GM23248 (cell line): ENCODE data around the gene PFKP. TPM values are rescaled to one million over a fixed set of nuclear protein-coding genes. Genes with fewer than 3 reads are reported as not detected.

ENCODE experiments used
- DNase-seq: peaks from one replicate; pipeline ENCODE4 v3.0.0-alpha.2; 2015
- H2AFZ ChIP-seq: fragments of 200-600 bp; sonication (generic); 2 replicates; pipeline ENCODE4 v1.6.1; 2016; ENCODE audit warnings: antibody characterized with exemption
- H3F3A ChIP-seq: fragments of 200-600 bp; sonication (generic); 2 replicates; pipeline ENCODE4 v1.6.1; 2016; ENCODE audit warnings: mild to moderate bottlenecking, antibody characterized with exemption, mixed run types; ENCODE audit not compliant: insufficient read depth
- H3K27ac ChIP-seq: fragments of 200-600 bp; sonication (generic); 2 replicates; pipeline ENCODE4 v1.5.1; 2016; ENCODE audit warnings: mild to moderate bottlenecking
- H3K27me3 ChIP-seq: fragments of 200-600 bp; sonication (generic); replicated peaks from 2 replicates; pipeline ENCODE4 v1.6.1; 2016; ENCODE audit warnings: mild to moderate bottlenecking; ENCODE audit not compliant: insufficient read depth
- H3K36me3 ChIP-seq: fragments of 200-600 bp; sonication (generic); 2 replicates; pipeline ENCODE4 v1.6.1; 2016; ENCODE audit warnings: low read depth, mild to moderate bottlenecking
- H3K4me1 ChIP-seq: fragments of 200-600 bp; sonication (generic); 2 replicates; pipeline ENCODE4 v1.6.1; 2016; ENCODE audit warnings: mild to moderate bottlenecking; ENCODE audit not compliant: insufficient read depth
- H3K4me2 ChIP-seq: fragments of 200-600 bp; sonication (generic); one replicate; pipeline ENCODE4 v1.6.1; 2016; ENCODE audit warnings: mild to moderate bottlenecking; ENCODE audit not compliant: unreplicated experiment
- H3K4me3 ChIP-seq: fragments of 200-600 bp; sonication (generic); 2 replicates; pipeline ENCODE4 v1.5.1; 2016; ENCODE audit warnings: mild to moderate bottlenecking
- H3K79me2 ChIP-seq: fragments of 200-600 bp; sonication (generic); 2 replicates; pipeline ENCODE4 v1.6.1; 2016; ENCODE audit warnings: mild to moderate bottlenecking; ENCODE audit not compliant: insufficient read depth
- H3K9ac ChIP-seq: fragments of 200-600 bp; sonication (generic); 2 replicates; pipeline ENCODE4 v1.6.1; 2016; ENCODE audit warnings: mild to moderate bottlenecking
- H3K9me2 ChIP-seq: fragments of 200-600 bp; sonication (generic); 2 replicates; pipeline ENCODE4 v1.6.1; 2016; ENCODE audit warnings: mixed run types, mild to moderate bottlenecking, moderate library complexity; ENCODE audit not compliant: insufficient read depth
- H3K9me3 ChIP-seq: fragments of 200-600 bp; sonication (generic); one replicate; pipeline ENCODE4 v1.6.1; 2017; ENCODE audit warnings: low read depth
- H4K20me1 ChIP-seq: fragments of 200-600 bp; sonication (generic); 2 replicates; pipeline ENCODE4 v1.6.0; 2016; ENCODE audit not compliant: insufficient read depth
- EZH2 ChIP-seq: fragments of 200-600 bp; sonication (generic); IDR thresholded peaks from 2 replicates; pipeline ENCODE4 v1.6.1; 2018; ENCODE audit warnings: antibody characterized with exemption, mild to moderate bottlenecking; ENCODE audit not compliant: insufficient read depth, poor library complexity, severe bottlenecking
- EZH2phosphoT487 ChIP-seq: fragments of 200-600 bp; sonication (generic); IDR thresholded peaks from 2 replicates; pipeline ENCODE4 v1.6.1; 2018; ENCODE audit warnings: antibody characterized with exemption, moderate library complexity, mild to moderate bottlenecking, low read depth; ENCODE audit not compliant: insufficient read depth
- WGBS, 2 experiments: methylation state at CpG; one replicate each; pipeline ENCODE4 v1.1.6; 2015 to 2017; ENCODE audit warnings: low lambda C conversion rate in 2 of 2, low coverage in 1 of 2; ENCODE audit errors: missing lambda C conversion rate in 2 of 2; 5-methylcytosine and 5-hydroxymethylcytosine counted together
- in situ Hi-C: fragments of 300-500 bp; cut with MboI; formaldehyde crosslinking; loops from 2 replicates; pipeline ENCODE4 v1.15.0; 2020
- polyA plus RNA-seq: library from polyadenylated mRNA; unstranded; fragments of >200 nt; fragmentation: Nextera tagmentation; extraction: Ambion mirVana; gene quantifications from 2 replicates; pipeline ENCODE4 v1.2.1, GENCODE V29; 2016
- total RNA-seq: library from RNA; depleted of rRNA; stranded (reverse); fragments of >200 nt; shearing (Covaris generic); gene quantifications from 2 replicates; pipeline ENCODE4 v1.2.3, GENCODE V29; 2014

Gene PFKP
- total and polyA plus RNA-seq, 2 experiments from 2014 or later = 133 to 159 TPM

DNA sequence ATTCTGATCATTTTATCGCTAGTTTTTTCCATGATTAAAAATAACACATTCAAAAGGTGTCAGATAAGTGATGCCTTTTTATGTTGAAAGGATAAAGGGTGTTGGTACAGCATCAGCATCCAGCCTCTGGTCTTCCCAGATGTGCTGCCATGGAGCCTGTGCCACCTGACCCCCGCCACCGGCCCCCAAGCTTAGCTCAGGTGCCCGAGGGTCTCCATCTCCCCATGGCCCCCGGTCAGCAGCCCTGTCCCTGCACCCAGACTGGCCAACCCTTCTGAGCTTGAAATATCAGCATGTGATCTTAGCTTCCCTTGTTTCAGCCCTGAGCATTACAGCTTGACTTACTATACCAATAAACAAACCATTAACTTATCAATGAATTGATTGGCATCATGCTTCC, 24.6 kb downstream of the PFKP start:
- peak overlapping the region; percentile 79 for H3K27ac ChIP-seq
- H3K9ac ChIP-seq = peak overlapping the region; percentile 62
- no peak for DNase-seq
- peaks cover 41% of the 10 kb centered on the region for H3K4me1 ChIP-seq
- in situ Hi-C loops = no loop called here
- peaks cover 42% of the 10 kb centered on the region for H3F3A ChIP-seq
- H3K4me2 ChIP-seq = peak overlapping the region; percentile 79
- no peaks in the 10 kb centered on the region for H4K20me1 ChIP-seq
- H3K4me3 ChIP-seq = no peak overlapping the region
- H3K79me2 ChIP-seq = peaks cover 70% of the 10 kb centered on the region
- H3K9me2 ChIP-seq = no peaks in the 10 kb centered on the region
- 96 to 98% methylated on average over 5 of the region's 5 CpGs for WGBS, 2 experiments
- H2AFZ ChIP-seq = no peak overlapping the region
- TF ChIP-seq EZH2phosphoT487 = no peak
- TF ChIP-seq EZH2 = no peak
- no peaks in the 10 kb centered on the region for H3K27me3 ChIP-seq
- no peaks in the 10 kb centered on the region for H3K9me3 ChIP-seq
- H3K36me3 ChIP-seq = peaks cover 4% of the 10 kb centered on the region; the same call in 1 of the 2 replicates

DNA sequence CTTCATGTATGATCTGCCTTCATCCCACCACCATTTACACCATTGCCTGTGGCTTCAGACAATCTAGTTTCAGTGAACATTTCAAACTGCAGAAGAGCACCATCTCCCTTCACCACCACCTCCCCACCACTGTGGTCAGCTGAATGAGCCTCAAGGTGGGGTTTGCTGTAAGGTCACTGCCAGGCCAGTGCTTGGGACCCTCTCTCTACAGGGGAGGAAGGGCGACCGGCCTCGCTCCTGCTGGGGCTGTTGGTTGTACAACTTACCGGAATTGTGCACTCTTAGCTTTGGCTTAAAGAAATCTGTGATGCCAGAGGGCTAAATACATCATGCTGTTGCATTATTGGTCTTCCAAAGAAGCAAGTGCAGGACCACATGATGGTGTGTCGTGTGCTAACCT, 26.6 kb downstream of the PFKP start:
- Histone ChIP-seq H3K9me3 (no peaks in the 10 kb centered on the region), H3K36me3 (peaks cover 4% of the 10 kb centered on the region; the same call in 1 of the 2 replicates), H3K79me2 (peaks cover 73% of the 10 kb centered on the region), H3K4me2 (no peak overlapping the region), H3K4me3 (no peak overlapping the region), H3K9me2 (no peaks in the 10 kb centered on the region), H3K27me3 (no peaks in the 10 kb centered on the region), H4K20me1 (no peaks in the 10 kb centered on the region), H3F3A (peaks cover 54% of the 10 kb centered on the region), H3K4me1 (peaks cover 59% of the 10 kb centered on the region), H3K9ac (no peak overlapping the region), H3K27ac (peak overlapping the region; percentile 99; the same call in 1 of the 2 replicates), H2AFZ (no peak overlapping the region)
- DNase-seq = no peak
- TF ChIP-seq EZH2 = no peak
- no peak for TF ChIP-seq EZH2phosphoT487
- in situ Hi-C loops = no loop called here
- 98 to 99% methylated on average over 5 of the region's 5 CpGs for WGBS, 2 experiments

DNA sequence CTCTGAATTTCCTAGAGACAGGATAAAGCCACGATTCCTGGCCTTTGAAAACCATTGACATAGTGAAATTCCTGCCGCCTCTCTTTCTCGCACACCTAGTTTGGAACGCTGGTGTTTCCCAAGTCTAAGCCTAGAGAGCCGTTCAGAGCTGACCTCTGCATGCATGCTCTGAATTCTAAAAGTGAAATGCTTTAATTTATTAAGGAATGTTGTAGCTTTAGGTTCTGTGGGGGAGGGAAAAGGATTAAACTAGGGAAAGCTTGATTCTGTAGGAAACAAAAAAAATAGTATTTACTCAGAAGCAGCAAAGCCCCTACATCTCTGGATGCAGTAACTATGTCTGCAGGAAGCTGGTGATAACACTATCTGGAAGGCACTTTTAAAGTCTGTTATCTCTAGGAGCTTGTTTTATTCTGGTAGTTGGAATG, 27.3 kb downstream of the PFKP start:
- Histone ChIP-seq H3K79me2 (peaks cover 72% of the 10 kb centered on the region), H3K4me2 (peak overlapping the region; percentile 77), H3K27me3 (no peaks in the 10 kb centered on the region), H3K4me1 (peaks cover 65% of the 10 kb centered on the region), H3K9ac (peak overlapping the region; percentile 60), H3K9me2 (no peaks in the 10 kb centered on the region), H3K9me3 (no peaks in the 10 kb centered on the region), H3K36me3 (peaks cover 4% of the 10 kb centered on the region; the same call in 1 of the 2 replicates), H3K4me3 (peak overlapping the region; percentile 42), H3F3A (peaks cover 59% of the 10 kb centered on the region), H3K27ac (peak overlapping the region; percentile 99), H2AFZ (no peak overlapping the region), H4K20me1 (no peaks in the 10 kb centered on the region)
- TF ChIP-seq EZH2 (no peak), EZH2phosphoT487 (no peak)
- 87 to 88% methylated on average over 5 of the region's 5 CpGs for WGBS, 2 experiments
- in situ Hi-C loops = no loop called here
- DNase-seq = no peak

DNA sequence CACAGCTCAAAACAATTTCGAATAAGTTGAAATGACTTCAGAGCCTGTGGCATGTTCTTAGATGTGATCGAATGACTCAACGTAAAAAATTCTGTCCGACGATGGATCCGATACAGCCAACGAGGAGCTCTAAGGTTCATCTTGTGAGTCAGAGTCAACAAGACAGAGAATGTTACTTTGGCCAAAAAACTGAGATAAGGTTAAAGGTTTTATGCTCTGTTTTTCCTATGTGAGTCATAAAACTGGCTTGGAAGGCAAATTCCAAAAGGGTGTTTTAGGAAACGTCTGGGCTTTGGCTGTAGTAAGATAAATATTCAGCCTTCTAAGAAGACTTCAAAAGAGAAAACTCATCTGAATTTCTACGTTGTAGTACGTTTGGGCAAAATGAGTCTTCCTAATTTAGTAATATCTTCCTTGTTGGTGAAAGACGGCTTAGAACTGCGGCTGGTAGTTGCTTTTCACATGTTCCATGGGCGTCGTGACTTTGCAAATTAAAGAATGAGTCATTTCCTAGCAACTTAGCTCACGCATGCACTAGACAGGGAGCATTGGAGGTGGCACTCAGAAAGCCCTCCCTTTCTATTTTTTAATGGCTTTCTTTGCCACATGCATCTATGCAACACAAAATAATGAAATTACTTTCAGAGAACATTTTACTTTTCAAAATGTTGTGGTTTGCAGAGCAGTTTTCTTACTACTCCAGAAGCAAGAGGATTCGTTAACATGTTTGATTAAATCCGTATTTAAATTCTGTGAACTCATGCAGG, 28.2 kb downstream of the PFKP start:
- peak overlapping the region; percentile 85 for H3K9ac ChIP-seq
- H3K27me3 ChIP-seq = no peaks in the 10 kb centered on the region
- peak; percentile 99 for DNase-seq
- TF ChIP-seq EZH2phosphoT487 (peak; percentile 90), EZH2 (no peak)
- peak overlapping the region; percentile 89 for H3K4me2 ChIP-seq
- peaks cover 72% of the 10 kb centered on the region for H3K79me2 ChIP-seq
- H3K27ac ChIP-seq = peak overlapping the region; percentile 99
- H3K9me2 ChIP-seq = no peaks in the 10 kb centered on the region
- WGBS, 2 experiments = 0 to 1% methylated on average over 17 of the region's 17 CpGs
- peak overlapping the region; percentile 57 for H3K4me3 ChIP-seq
- no peaks in the 10 kb centered on the region for H3K36me3 ChIP-seq
- peaks cover 64% of the 10 kb centered on the region for H3K4me1 ChIP-seq
- H2AFZ ChIP-seq = 0 out of 2 replicates have a peak overlapping the region, but pooled peaks have one; percentile 9
- peaks cover 53% of the 10 kb centered on the region for H3F3A ChIP-seq
- H3K9me3 ChIP-seq = no peaks in the 10 kb centered on the region
- no peaks in the 10 kb centered on the region for H4K20me1 ChIP-seq
- in situ Hi-C loops = no loop called here
